CD4-positive, alpha-beta T cell treated with Interleukin-1 beta for 1 hour (primary cell): Measurements from ENCODE around the gene GPR21.

Experiments
- DNase-seq, 2 donors: peaks; one replicate each; pipeline ENCODE4 v3.0.0-alpha.2; 2020 to 2022

The GPR21 gene

DNA sequence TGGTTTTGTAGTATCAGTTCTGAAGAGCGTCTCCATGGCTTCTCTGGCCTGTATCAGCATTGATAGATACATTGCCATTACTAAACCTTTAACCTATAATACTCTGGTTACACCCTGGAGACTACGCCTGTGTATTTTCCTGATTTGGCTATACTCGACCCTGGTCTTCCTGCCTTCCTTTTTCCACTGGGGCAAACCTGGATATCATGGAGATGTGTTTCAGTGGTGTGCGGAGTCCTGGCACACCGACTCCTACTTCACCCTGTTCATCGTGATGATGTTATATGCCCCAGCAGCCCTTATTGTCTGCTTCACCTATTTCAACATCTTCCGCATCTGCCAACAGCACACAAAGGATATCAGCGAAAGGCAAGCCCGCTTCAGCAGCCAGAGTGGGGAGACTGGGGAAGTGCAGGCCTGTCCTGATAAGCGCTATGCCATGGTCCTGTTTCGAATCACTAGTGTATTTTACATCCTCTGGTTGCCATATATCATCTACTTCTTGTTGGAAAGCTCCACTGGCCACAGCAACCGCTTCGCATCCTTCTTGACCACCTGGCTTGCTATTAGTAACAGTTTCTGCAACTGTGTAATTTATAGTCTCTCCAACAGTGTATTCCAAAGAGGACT, 1.5 kb downstream of the GPR21 start:
- no peak for DNase-seq

DNA sequence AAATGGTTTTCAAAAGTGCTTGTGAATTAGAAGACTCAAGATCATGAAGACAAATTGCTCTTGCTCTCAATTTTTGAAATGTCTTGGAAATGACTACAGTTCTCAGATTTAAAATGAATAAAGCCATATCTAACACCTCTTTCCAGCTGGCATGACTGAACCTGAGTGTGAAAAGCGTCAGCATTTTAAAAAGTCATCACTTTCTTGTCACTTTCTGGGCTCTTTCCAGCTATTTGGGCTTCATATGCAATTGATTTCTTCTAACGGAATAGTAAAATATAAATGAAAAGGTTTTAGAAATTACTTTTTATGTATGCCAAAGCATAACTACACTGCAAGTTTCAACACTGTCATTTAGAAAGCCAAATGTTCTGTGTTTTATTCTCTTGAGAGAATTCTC, 2.3 kb downstream of the GPR21 start:
- DNase-seq, result no peak

DNA sequence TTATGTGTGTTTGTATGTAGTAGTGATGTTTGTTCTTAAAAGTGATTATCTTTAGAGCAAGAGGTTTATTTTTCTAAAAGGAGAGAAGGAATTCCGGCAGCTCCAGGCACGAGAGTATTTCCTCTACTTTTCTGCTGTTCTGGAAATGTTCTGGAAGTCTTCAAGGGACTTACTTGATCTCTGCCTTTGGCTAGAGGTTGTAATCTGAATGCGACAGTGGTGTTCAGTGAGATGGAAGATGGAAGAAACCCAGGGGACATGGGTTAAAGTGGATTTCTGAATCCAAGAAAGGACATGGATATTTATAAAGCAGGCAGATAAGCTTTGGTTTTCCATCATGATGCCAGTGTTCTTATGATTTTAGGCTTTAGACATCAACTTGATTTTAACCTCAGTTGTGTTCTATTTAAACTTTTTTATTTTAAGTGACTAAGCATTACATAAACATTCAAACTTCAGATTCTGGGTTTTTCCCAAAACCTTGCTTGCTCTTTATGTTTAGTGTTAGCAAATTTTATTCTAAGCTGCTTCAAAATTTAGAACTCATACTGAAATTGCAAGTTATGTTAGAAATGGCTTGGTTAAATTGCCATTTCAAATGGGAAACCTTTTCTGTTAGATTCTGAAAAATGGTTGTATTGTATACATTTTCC, 3.6 kb downstream of the GPR21 start:
- DNase-seq, result no peak

DNA sequence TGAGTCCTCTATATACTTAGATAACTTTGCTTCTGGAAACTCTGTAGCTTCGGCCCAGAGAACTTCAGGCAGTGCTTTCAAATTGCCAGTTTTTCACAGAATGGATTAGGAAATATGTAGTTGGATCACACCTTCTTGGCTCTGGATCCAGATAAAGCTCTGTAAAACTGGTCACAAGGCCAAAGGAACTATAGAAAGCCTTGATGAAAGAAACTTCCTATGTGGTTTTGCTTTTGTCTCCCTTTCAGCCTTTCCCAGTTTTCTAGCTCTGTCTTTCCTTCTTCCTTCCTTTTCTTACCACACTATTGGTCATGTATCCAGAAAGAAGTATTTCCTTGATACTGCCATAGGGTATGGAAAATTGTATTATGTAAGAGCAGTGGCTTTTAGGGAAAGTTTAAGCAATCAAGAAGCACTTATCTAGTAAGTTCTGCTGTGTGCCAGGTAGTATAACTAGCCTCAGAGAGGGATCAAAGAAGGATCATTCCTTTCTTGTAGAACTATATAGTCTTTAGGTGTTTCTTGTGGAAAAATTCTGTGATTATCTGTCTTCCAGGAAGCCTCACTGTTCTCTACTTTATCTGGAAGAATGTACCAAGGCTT, 6.3 kb downstream of the GPR21 start:
- no peak for DNase-seq

DNA sequence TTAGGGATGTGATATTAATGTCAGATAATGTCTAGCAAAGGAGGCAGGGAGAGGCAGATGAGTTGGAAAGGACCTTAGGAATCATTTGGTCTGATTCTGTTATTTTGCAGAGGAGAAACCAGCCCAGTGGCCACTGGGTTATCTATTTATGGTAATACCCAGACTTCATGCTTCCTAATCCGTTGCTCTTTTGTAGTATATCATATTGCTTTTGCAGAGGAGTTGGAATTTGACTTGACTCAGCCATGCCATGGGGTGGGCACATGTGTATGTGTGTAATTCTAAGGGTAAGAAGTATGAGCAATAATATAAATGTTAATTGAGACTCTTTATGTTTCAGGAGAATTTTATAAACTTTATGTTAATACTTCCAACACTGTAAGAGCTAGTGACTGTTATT, 7.3 kb downstream of the GPR21 start:
- DNase-seq, result no peak

DNA sequence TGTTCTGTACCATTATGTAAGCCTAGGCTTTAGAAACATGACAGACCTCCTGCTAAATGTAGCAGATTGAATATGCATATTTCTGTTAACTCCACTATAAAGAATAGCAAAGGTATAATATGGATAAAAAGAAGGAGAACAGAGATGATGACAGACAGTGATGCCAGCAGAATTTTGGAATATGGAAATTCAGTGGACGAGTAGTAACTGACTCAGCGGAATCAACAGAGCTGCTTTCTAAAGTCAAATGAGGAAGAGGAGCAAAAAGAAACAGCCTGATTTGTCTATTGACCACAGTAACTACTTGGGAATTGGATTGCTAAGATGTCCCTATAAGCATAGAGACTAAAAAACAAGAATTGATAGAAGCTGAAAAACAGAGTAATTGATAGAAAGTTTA, 8.0 kb downstream of the GPR21 start:
- DNase-seq, result no peak

DNA sequence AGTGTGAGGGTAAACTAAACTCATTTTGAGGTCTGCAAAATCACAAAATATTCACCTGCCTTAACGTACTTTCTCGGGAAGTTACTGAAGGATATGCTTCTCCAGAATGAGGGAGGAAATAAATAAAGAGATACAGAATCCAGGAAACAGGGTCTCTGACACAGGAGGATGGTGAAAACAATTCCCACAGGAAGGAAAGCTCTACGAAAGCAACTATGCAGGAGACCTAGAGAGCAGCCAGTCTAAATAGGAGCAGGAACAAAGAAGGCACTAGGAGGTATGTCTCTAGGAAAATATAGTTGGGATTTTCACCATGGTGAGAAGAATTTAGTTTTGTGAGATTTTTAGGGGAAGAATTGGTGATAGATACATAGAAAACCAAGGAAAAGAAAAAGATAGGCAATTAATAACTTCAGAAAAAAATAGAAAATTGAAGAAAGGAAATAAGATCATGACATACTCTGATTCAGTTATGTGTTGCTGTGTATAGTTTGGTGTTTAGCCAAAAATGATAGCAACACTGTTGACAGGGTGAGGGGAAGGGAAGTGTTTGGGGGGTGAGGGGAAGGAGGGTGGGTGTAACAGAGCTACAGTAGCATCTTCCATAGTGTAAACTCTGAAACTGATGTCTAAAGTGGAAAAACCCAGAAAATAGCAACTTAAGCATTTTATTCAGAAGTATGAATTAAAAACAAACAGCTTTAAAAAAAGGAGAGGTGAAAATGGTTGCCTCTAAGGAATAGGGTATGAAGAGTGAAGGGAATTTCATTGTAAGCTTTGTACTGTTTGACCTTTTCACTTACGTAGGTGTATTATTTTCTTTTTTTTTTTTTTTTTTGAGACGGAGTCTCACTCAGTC, 9.8 kb downstream of the GPR21 start:
- no peak for DNase-seq

DNA sequence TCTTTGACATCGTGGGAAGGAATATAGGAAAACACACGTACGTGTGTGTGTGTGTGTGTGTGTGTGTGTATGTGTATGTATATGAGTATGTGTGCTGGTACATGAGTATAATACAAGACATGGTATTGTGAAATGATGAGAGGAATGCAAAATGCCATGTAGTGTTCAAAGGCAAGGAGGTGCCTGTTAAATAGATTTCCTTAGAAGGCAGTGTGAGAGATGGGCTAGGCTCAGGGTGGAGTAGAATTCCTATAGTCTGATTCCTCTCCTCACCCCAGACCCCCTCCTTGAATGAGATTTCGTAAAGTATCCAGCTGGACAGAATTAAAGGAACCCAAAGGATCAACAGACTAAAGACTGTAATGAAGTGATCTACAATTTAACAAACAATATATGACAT, 11.1 kb downstream of the GPR21 start:
- no peak for DNase-seq

DNA sequence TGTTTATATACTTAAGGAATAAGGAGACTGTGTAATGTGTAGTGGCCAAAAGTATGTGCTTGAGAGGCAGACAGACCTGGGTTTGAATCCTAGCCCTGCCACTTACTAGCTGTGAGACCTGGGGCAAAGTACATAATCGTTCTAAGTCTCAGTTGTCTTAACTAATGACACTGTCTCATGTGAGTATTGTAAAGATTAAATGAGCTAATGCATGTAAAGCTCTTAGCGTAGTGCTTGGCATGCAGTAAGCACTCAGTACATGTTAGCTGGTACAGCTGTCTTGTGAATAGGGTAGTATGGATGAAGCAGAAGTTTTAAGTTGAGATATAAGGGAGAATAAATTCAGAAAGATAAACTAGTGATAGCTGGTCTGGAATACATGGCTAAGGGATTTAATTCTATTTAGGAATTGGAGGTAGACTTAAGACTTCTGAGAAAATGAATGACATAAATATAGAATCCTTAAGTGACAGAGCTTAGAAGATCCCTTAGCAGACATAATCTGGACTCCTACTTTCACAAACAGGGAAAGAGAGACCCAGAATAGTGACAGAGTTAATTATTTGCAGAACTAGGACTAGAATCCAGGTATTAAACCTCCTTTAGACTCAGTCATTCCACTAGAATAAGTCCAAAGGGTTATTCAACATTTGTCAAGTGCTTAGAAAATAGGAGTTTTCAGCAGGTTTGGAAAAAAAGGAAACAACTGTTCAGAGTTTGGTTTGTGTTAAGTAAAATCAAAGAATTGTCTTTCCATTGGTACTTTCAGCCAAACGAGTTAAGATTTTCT, 13.1 kb downstream of the GPR21 start:
- DNase-seq, result no peak

DNA sequence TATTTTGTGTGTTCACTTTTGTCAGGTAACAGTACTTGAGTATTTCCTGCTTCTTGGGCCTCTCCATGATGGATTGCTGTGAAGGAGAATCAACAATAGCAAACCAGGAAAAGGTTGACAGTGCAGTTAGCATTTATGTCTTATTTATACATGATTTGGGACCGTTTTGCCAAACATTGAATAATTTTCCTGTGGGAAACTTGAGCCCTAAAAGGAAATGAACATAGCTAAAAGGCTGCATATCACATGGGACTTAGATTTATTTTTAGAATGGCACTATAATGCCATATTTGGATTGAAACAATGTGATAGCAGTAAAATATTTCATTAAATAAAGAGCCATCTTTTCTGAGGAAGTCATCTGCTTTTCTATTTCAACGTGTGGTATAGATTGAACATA, 15.3 kb downstream of the GPR21 start:
- DNase-seq, result no peak

DNA sequence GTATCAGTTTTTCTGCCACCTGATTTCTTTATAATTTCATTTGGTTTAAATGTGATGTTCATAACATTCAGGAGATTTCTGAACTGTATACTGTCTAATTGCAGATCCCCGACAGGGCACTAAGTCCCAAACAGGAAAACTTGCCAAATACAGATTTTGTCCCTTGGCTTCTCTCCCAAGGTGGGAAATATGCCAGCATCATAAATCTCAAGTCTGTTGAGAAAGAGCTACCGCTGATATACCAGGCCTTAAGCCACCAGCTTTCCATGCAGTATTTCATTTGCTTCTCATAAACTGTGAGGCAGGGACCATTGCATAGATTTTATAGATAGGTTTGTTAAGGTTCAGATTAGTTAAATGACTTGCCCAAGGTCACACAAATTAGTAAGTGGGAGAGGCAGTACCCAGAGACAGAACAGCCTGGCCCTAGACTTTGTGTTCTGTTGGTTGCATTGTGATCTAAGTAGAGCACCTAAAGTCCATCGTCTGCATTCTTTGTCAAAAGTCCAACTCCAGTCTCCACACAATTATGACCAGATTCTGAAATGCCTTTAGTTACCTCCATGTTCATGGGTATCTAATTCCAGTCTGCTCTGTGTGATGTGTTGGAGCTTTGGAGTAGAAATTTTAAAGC, 16.2 kb downstream of the GPR21 start:
- no peak for DNase-seq

DNA sequence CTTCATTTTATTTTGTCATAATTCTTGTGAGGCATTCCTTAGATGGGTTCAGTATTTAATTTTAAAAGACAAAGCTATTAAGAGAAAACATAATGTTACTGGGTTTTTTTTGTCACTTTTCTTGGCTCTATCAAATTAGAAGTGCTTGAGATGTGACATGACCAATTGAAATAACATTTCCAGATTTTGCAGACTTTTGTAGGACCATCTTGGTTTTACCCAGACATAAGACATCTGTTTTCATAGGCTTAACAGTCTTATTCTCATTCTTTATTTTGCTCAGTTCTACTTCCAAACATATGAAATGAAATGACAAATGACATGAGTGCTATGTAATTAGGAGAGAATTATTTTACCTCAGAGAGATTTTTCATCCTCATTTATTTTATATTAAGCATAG, 19.6 kb downstream of the GPR21 start:
- DNase-seq, result no peak

DNA sequence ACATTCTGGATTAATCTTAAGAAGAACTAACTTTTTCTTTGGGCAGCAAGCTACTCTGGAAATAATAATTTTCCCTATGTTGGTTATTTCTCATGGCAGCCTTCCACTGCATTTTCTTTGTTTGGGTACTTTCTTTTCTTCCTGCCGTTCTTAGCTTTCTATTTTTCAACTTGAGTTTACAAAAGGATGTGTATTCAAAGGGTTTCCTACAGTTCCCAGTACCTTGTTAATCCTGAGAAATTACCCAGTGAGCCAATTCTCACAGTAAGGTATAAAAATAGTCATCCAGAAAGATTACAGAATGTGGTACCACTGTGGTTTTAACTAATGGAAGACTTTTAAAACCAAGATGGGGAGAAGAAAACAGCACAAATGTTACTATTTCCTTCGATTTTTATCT, 20.2 kb downstream of the GPR21 start:
- no peak for DNase-seq

DNA sequence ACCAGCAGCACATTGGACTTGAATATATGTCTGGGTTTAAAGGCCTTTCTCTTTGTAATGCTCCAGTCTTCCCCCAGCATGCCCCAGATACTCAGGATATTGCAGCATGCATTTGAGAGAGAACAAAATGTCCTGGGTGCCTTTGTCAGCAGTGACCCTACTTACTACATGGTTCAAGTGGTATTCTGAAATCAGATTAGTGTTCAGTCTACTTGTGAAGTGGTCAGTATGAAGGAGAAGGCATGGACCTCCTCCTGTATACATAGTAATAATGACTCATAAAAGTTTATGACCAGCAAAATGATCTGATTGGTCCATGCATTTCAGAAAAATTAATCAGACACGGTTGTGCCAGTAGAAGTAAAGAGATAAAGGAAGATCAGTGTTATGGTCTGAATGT, 25.4 kb downstream of the GPR21 start:
- DNase-seq, result no peak

DNA sequence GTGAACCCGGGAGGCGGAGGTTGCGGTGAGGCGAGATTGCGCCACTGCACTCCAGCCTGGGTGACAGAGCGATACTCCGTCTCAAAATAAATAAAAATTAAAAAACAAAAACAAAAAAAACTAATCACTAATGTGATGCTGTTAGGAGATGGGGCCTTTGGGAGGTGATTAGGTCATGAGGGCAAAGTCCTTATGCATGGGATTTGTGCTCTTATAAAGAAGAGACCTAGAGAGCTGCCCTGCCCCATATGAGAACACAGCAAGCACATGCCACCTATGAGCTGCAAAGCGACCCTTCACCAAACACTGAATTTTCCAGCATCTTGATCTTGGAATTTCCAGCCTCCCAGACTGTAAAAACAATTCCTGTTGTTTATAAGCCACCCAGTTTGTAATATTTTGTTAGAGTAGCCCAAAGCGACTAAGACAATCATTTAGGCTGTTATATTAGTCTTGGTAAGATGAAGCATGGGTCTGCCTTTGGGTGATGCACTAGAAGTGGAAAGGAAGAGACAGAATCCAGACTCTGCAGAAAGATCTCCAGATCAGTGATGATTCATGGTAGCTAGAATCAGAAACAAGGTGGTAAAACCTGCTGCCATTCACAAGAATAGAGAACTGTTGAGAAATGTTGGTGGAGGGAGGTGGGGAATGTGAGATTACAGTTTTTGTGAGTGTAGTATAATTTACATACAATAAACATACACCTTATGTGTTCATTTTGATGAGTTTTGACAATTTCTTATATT, 26.2 kb downstream of the GPR21 start:
- DNase-seq, result no peak

DNA sequence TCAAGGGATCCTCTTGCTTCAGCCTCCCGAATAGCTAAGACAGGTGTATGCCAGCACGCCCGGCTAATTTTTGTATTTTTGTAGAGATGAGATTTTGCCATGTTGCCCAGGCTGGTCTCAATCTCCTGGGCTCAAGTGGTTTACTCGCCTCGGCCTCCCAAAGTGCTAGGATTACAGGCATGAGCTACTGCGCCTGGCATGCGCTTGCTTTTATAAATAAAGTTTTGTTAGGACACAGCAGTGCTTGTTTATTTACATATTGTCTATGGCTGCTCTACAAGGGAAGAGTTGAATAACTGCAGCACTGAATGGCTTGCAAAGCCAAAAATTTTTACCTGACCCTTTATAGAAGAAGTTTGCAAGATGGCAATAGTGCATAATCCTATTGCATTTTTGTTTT, 27.7 kb downstream of the GPR21 start:
- no peak for DNase-seq

DNA sequence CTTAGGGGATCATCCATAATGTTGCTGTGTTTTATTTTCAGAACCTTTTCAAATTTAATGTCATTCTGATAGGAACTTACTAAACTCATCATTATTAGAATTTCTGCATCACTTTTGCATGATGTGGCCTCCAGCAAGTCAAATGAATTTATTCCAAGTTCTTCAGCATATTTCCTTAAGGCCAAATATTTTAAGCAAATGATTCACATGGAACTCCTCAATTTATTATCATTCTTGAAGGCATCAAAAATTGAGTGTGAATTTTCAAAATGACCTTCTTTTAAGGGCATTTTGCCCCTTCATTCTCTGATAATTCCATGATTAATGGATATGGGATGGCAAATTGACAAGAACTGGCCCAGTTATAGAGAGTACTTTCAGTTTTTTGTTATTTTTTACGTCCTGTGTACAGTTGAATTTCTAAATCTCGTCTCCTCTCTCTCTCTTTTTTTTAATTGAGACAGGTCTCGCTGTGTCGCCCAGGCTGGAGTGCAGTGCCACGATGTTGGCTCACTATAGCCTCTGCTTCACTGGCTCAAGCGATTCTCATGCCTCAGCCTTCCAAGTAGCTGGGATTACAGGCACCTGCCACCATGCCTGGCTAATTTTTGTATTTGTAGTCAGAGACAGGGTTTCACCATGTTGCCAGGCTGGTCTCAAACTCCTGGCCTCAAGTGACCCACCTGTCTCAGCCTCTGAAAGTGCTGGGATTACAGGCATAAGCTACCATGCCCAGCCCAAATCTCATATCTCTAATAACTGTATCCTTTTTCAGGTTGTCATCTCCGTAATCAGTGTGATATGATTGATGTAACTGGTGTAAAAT, 29.1 kb downstream of the GPR21 start:
- no peak for DNase-seq

DNA sequence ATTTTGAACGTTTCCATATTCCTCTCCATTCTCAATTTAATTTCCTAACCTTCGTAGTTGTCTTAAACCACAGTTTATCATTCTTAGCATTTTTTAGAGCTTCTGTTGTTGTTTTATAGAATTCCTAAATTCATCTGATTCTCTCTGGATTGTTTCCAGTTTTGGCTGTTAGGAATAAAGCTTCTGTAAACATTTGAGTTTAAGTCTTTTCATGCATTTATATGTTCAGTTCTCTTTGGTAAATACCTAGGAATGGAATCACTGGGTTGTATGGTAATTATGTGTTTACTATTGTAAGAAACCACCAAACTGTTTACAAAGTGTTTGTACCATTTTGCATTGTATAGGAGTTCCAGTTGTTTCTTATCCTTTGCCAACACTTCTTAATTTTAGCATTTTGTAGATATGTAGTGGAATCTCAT, 29.7 kb downstream of the GPR21 start:
- no peak for DNase-seq

DNA sequence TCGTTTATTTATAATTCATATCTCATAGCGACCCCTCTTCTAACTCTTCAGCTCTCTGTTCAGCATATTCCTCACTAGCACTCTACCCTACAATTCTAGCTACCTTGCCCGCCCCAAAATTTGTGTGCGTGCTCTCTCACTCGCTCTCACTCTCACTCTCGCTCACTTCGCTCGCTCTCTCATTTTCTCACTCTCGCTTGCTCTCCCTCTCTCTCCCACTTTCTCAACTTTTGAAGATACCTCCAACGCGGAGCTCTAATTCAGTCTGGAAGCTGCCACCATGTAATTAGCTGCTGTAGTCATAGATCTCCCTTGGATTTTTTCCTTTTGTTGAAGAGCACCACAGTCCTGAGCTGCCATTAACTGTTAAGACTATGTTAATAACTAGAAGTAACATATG, 30.4 kb downstream of the GPR21 start:
- DNase-seq, result no peak

DNA sequence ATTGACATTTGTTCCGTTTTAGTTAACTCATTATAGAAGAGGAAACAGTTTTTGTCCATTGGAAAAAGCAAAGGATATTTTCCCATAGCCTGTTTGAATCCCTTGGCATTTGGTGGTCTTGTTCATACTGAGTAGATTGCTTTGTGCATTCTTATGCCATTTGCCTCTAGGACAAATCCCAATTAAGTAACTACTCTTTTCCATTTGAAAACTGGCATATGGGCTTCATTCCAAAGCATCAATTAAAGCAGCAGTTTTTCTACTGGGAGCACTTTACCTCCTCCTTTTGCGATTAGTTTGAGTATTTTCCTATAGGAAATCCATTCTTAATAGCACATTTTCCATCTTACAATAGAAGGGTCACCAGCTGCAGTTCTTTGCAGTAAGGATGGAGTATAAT, 31.2 kb downstream of the GPR21 start:
- DNase-seq, result no peak

DNA sequence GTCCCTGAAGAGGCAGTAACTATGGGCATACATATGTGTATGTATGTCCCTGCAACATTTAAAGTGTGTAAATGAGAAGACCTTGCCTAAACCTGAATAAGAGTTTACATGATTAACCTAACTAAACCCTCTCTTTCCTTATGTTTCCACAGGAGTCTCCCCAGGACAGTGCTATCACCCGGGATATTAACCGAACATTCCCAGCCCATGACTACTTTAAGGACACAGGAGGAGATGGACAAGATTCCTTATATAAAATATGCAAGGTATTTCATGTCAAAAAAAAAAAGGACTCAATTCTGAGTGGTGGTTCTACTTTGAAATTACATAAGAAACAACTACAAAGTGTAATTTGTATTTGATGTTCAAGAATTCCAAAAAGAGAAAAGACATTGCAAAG, 31.7 kb downstream of the GPR21 start:
- no peak for DNase-seq
